GM13976 (cell line): ENCODE data around the gene KIF1A.

ENCODE experiments used
- DNase-seq: peaks from one replicate; pipeline ENCODE4 v3.0.0; 2012; ENCODE audit warnings: low spot score
- CTCF ChIP-seq: IDR thresholded peaks from 2 replicates; pipeline ENCODE4 v1.5.1; 2012; ENCODE audit warnings: borderline replicate concordance, mild to moderate bottlenecking; ENCODE audit not compliant: insufficient read depth; ENCODE audit errors: extremely low read depth, missing control alignments, control extremely low read depth
- in situ Hi-C: fragments of 300-500 bp; cut with MboI; formaldehyde crosslinking; loops from one replicate; pipeline ENCODE4 v1.12.0; 2022; ENCODE audit warnings: low sequenced_read_pairs, mixed read lengths, inconsistent platforms; ENCODE audit not compliant: unreplicated experiment

Gene KIF1A

GRCh38 chr2:240725671-240726070 is 94.3 kb downstream of the KIF1A start:
- TF ChIP-seq CTCF: no peak
- DNase-seq: no peak
- in situ Hi-C loops: no loop called here

GRCh38 chr2:240725266-240725665 is 94.8 kb downstream of the KIF1A start:
- DNase-seq: no peak
- TF ChIP-seq CTCF: no peak
- in situ Hi-C loops: no loop called here

- in situ Hi-C loops: loop anchor here (25.0 kb wide), 1 partner anchor 212 kb away; no protein-coding TSS in a partner anchor
- TF ChIP-seq CTCF: no peak
- no peak for DNase-seq
These were observed 95.6 kb downstream of the KIF1A start for GRCh38 chr2:240724431-240724830.

- in situ Hi-C loops: loop anchor here (25.0 kb wide), 1 partner anchor 212 kb away; no protein-coding TSS in a partner anchor
- no peak for TF ChIP-seq CTCF
- DNase-seq: no peak
These were observed 96.2 kb downstream of the KIF1A start for GRCh38 chr2:240723851-240724250.

- DNase-seq: no peak
- in situ Hi-C loops: loop anchor here (25.0 kb wide), 1 partner anchor 211 kb away; no protein-coding TSS in a partner anchor
- no peak for TF ChIP-seq CTCF
These were observed 97.0 kb downstream of the KIF1A start for GRCh38 chr2:240722796-240723735.

DNA sequence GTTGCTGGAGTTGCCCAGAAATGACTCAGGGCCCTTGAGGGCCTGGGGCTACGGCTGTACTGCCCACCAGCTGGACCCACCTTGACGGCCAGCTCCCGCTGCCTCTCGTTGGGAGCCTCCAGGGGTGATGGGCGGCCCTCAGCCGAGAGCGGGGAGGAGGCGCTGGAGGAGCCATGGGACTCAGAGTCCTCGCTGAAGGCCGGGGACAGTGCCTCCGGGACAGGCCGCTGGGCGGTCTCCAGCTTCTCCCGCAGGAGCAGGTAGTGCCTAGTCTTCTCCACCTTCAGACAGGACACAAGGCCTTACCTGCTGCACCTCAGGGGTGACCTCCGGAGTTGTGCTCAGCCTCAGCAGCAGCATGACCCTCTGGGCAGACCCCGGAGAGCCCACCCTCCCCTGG is 97.6 kb downstream of the KIF1A start:
- no peak for TF ChIP-seq CTCF
- DNase-seq: no peak
- in situ Hi-C loops: loop anchor here (25.0 kb wide), 1 partner anchor 210 kb away; no protein-coding TSS in a partner anchor
